CD4-positive, alpha-beta T cell treated with Interleukin-6 at 100 ng/mL for 8 hours (primary cell): ENCODE data around the gene TP53BP1.

Experiments
- DNase-seq: peaks from one replicate; pipeline ENCODE4 v3.0.0-alpha.2; 2020; ENCODE audit warnings: mixed read lengths, low spot score

The TP53BP1 gene

DNA sequence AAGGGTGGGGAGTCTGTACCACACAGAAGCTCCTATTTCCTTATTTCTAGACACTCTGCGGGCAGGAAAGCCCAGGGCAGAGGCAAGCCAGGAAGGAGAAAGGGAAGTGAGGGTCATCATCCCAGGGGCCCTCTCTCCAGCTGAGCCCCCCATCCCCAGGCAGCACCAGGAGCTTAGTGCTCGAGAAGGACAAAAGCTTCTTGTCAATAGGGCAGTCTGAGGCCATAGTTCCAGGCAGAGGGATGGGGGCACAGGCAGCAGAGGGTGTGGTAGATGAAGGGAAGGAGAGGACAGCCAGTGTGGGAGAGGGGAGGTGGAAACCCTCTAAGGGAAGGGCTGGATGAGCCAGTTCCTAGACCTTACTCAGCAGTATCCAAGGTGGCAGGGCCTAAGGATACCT, 27.2 kb upstream of the TP53BP1 start:
- DNase-seq: no peak

DNA sequence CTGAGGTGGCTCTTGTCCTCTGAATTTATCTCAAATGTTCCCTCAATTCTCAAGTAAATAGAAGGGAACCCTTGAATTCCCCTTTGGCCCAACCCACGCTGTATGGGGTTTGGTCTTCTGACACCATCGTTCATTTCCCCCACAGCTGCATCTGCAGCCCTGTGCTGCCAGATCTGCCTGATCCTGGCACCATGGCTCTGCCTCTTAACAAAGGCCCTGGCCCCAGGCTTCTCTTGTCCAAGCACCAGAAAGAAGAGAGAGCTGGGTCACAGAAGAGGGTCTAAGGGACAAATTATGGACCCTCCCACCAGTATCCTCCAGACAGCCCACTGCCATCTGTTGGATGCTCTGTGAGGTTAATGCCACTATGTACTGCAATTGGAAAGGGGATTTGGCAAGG, 26.2 kb upstream of the TP53BP1 start:
- DNase-seq: no peak

DNA sequence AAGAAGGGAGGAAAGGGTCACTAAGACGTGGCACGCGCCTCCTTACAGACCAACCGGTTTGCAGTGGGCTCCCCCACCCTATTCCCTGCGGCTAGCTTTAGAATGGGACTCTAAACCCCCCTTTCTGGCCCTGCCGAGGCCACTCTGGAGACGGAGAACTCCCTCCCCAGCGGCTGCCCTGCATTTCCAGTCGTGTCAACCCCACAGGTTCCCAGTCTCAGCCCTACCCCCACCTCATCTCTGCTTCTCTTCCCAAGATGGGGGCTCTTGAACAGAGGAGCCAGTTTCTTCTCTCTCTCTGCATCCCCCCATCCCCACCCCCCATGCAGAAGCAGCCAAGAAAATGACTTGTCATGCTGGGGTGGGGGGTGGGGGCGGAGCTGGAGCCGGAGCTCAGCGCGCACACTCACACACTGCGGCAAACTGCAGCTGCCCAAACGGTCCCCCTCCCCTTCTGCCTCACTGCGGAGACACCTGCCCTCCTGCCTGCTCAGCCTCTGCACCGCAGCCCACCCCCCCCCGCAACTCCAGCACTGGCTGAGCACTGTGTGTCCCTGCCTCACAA, 25.3 kb upstream of the TP53BP1 start:
- DNase-seq: no peak

DNA sequence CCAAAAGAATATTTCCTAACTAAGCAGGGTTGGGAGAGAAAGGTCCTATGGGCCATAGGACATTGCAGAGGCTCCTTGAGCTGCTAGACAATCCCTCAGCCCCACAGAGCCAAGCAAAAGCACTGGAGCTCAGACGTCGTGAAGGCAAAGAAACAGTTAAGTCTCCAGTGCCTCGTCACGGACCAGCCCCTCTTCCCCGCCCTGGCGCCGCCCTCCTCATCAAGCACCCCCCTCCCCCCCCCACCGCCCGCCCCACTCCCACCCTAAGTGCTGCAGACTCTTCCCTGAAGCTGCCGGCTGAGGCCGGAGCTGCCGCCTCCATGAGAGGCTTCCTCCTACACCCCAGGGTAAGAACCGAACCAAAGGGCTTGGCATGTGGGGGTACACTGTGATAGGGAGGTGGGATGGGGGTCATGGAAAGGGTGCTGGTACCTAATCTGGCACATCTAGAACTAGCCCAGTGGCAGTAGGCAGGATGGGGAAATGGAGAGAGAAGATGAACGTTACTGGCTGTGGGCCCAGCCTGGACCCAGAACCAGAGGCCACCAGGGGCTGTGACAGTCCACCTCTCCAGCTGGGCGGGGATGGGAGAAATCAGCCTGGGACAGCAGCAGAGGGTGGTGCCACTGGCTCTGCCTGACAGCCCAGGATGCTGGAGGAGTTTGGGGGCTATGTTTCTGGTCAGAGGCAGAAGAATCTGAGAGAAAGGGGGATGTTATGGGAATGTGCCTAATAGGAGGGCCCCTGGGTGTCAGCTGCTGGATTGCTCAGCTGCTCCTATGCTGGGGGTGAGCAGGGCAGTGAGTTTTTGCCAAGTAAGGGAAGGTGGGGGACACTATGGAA, 24.6 kb upstream of the TP53BP1 start, which contains the start of gene MAP1A:
Gene MAP1A, plus strand, starts transcription at position 255 of the 843 bp plus-strand sequence. CDS start 3,866 bp downstream, outside the sequence.
- no peak for DNase-seq

DNA sequence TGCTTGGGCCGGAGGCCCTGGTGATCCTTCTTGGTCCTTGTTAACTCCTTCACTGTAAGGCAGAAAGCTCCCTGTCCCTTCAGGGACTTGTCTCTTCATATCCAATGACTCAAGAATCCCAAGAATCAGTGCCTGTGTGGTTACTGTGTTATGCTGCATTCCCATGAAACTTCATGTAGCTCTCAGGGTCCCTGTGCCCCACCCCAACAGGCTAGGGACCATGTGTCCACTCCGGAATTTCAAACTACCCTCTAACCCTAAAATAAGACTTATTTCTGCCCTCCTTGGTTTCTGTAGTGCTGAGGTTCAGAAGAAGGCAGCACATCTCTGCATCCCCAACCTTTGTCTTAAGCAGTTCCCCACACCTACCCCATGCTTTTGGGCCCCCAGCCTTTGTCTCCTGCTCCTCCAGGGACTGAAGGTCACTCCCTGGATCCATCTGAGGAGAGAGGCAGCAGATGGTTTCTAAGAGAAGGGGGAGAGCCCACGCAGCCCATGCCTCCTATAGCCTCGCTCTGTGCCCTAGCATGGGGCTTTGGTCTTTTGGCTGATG, 23.9 kb upstream of the TP53BP1 start:
- no peak for DNase-seq

DNA sequence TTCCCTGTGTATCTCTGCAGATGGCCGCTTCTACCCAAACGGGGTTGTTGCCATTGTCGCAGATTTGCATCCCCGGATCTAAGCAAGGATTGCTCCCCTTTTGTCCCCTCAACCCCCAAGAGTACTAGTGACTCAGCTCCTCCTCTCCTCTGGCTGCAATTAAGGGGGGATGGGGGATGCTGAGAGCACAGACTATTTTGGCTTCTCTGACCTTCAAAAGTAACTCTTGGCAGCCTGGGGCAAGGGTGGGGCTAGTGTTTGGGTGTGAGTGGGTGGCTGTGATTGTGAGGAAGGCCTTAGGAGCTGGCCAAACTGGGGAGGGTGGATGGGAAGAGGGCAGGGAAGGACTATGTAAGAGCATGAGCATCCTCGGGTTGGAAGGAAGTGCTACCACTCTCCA, 23.2 kb upstream of the TP53BP1 start:
- no peak for DNase-seq

DNA sequence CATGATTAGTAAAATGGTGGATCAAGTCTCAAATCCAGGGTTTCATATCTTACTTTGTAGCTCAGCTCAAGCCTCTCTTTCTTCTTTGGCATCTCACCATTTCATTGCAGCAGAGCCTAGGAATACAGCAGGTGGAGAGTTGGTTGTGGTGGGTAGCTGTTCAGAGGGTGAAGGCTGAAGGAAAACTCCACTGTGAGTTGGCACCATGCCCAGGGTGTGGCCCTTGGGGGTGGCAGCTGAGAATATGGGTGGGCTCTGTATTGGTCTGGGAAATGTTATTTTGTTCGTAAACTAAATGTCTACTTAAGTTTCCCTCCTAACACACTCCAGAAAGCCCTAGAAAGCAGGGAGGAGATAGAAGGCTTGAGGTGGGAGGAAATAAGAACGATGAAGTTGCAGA, 22.8 kb upstream of the TP53BP1 start:
- no peak for DNase-seq

DNA sequence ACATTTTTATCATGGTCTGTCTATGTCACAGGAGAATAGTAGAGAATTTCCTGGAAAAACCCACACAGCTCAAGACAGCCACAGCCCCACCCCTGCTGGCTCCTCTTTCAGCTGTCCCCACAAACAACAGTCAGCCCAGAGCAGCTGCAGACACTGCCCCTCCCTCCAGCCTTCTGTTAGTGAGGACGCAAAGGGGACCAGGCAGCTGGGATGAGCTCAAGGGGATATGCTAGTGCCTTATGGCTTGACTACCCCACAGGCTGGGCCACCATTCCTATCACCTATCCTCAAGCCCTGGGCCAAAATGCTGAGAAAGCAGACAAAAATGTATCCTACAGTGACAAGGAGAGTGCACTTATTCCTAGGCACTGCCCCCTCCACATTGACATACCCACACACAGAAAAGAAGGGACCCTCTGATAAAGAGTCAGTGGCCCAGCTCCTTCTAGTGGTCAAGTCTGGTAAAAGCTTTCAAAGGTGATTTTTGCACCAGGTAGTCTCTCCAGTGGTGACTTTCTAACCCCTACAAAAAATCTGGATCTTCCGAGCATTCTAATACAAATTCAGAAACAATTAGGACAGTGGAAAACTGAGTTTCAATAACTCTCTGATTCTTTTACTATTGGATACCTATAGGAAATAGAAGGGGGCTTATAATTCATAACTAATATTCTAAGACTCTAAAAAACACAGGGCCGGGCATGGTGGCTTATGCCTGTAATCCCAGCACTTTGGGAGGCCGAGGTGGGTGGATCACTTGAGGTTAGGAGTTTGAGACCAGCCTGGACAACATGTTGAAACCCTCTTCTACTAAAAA, 21.5 kb upstream of the TP53BP1 start:
- peak; percentile 28 for DNase-seq

DNA sequence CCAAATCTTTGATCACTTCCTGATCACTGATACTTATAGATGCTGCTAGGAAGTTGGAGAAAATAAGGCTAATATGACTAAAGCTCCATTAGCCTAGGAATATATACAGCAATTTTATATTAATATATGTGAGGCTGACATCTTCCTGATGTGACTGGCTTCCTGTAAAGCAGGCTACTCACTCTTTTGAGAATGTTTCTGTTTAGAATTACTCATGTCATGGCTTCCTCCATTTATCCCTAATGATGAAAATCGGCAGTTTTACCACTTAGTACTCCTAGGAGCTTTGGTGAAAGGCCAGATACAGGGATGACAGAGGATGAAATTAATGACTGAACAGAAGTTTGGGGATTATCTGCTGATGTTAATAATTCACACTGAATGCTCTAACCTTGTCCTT, 20.6 kb upstream of the TP53BP1 start:
- no peak for DNase-seq

DNA sequence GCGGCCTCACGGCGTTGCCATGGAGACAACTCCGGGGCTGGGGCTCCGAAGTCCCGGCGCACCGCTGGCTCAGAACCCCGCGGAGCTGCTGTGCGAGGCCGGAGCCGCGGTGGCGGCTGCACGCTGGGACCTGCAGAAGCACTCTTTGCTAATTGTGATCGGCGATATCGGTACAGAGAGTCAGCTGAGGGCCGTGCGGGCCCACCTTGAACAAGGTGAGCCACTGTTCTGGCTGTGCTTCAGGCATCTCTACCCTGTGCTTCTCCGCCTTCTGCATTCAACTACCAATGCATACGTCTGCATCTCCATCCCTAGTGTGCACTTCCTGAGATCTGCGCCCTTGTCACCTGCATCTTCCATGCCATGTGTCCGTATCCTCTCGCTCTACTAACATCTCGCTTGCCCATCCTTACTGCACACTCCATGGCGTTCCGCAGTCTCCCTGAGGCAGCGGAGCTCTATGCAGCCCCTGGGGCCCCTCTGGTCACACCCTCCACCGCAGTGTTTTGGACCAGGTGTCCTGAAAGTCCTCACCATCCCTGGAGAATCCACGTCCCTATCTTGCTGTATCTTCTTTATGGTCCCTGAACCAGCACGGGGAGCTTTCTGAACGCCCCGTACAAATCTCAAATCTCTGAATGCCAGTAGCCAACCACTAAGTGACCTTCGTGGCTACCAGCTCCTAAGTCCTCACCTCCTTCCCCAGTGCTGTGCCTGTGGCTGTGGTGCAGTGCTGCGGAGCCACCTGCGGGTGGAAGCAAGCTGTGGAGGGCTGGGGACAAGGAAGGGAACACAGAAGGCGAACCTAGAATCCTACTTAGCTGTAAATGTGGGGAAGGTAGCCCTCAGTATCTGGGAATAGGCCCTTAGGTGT, 18.3 kb upstream of the TP53BP1 start:
- DNase-seq: peak; percentile 14

DNA sequence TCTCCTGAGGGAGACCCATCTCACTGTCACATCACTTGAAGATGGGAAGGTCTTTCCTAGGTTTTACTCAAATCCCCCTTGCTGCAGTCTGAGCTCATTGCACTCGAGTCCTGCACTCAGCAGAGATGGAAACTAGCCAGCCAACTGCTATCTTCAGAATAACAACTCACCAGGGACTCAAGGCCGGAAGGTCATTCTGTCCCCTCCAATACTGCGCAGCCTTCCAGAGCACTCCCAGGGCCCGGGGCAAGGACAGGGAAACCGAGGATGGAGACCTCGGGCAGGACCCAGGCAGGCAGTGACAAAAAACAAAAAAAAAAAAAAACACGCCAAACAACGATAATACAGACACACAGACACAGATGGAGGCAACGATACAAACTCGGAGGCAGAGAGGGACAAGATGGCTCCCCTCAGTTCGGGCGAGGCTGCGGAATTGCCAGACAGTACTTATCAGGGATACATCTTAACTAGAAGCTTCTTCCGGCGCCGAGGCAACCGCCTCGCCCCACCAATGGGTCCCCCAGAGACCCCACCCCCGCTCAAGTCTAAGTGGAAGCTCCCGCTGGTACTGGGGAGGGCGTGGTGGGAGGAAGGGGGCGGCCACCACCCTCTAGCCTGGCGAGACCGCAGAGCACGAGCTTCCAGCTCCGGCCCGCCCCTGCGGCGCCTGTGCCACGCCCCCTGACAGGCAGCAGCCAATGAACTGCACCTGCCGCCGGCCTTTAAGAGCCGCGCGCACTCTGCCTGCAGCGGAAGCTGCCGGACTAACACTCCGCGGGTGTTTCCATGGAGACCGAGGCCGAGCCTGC, 17.4 kb upstream of the TP53BP1 start:
- DNase-seq: peak; percentile 98

DNA sequence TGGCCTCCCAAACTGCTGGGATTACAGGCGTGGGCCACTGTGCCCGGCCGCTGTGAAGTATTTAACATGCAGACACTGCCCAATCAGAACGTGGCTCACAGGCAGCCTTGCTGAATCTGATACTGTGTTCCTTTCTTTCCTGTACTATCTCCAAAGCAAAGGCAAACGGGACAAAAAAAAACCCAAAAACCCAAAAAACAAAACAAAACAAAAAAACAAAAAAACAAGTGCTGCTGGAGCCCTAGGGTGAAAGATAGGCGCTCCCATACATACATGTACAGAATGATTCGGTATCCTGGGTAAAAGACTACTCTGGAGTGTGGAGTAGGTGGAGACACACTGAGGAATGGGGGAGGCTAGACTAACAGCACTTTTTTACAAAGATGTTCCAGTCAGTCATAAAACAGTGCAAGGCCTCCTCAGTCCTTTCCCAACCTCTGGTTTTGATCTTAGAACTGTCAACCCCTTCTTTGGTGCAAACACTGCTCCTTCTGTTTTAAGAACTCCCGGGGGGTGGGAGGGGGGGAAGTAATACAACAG, 16.8 kb upstream of the TP53BP1 start:
- no peak for DNase-seq

DNA sequence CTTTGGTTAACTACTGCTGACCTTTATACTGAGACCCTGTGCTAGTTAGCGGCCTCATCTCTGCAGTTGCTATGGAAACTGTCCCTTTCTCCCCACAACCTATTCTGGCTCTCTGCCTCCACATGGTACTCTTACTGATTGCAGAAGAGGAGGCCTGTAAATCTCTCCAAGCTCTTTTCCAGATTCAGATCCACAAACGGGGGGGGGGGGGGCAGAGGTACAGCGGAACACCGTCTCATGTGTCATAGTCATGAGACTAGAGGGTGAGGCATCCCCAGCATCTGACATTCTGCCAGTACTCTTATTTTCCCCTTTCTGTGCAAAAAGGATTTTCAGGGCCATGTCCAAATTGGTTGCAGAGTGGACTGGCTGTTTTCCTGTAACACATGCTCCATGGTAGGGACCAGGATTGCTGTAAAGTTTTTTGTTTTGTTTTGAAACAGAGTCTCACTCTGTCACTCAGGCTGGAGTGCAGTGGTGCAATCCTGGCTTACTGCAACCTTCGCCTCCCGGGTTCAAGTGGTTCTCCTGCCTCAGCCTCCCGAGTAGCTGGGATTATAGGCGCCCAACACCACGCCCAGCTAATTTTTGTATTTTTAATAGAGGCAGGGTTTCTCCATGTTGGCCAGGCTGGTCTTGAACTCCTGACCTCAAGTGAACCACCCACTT, 16.2 kb upstream of the TP53BP1 start:
- no peak for DNase-seq

DNA sequence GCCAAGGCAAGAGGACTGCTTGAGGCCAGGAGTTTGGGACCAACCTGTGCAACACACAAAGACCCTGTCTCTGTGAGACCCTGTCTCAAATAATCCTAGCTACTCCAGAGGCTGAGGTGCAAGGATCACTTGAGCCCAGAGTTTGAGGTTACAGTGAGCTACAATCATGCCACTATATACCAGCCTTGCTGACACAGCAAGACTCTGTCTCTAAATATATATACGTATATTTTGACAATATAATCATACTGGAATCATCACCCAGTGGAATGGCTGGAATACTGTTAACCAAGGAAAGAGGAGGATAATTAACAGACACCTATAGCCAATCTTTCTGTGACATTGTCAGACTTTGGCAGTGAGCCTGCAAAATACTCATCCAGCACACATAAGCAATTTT, 15.5 kb upstream of the TP53BP1 start:
- no peak for DNase-seq

DNA sequence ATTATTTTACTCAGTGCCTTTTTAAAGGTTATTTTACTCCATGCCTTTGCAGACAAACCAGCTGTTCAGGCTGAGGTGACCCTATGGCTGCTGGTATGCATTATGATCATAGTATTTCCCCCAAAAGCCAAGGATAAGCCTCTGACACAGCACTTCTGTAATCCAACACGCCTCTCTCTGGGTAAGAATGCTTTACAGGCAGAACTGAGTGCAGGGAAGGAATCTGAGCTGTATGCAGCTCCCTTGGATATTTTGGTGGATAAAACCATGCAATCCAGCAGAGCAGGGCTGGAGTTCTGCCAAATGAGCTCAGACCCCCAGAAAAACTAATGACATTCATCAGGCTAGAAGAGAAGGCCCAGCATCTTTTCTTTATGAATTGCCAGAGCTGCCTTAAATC, 12.8 kb upstream of the TP53BP1 start:
- no peak for DNase-seq

DNA sequence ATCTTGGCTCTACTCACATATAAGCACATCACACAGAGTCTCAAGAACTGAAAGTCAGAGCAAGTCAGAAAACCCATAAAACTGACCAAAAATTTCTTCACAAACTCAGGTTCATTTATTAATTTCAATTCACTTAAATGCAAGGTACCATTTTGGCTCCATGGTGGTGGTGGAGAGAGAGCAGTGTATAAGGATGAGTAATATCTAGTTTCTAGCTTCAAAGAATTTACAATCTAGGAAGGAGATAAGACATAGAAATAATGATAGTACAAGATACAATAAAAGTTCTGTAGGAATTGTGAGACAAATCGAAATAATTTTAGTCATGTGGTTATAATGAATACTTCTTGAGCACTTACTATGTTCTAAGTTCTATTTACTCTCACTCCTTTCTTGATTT, 6.7 kb upstream of the TP53BP1 start:
- no peak for DNase-seq

DNA sequence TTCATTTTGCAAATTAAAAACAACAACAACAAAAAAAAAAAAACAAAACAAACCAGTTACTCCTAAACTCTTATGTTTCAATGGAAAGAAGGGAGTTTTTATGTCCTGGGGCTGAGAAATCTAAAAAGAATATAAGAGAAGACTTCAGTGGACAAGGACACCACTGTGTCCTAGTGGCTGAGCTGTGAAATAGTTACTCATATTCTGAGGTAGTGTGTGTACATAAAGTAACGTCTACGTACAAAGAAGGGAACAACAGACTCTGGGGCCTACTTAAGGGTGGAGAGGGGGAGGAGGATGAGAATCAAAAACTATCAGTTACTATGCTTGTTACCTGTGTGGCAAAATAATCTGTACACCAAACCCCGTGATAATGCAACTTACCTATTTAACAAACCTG, 6.0 kb upstream of the TP53BP1 start:
- no peak for DNase-seq

DNA sequence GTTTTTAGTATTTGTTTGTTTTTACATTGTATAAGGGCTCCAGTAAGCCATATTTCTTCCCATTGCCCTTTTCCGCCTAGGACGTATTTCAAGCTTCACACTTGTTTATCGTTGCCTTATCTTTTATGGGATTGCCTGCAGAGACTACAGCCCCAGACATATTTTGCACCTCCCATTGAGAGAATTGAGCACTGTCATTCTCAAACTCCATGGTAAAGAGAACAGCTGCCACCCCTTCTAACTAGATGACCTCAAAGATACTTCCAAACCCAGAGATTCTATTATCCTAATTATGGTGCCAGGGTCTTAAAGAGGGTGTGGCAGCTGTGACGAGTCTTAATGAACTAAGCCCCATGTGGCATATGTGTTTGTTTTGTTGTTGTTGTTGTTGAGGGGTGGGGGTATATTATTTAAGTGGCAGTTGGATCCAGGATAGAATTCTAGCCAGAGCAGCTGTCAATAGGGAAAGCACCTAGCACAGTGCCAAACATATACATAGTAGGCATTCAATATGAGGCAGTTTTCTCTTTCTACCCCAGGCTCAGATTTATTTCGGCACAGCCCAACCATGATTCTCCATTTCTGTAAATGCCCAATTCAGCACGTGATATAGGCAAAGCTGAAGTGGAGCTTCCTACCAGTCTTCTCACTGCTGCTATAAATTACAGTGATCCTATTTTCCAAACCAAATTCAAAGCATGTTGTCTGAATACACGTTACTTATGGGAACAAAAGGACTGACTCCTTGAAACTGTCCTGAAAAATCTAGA, 932 bp upstream of the TP53BP1 start:
- no peak for DNase-seq

DNA sequence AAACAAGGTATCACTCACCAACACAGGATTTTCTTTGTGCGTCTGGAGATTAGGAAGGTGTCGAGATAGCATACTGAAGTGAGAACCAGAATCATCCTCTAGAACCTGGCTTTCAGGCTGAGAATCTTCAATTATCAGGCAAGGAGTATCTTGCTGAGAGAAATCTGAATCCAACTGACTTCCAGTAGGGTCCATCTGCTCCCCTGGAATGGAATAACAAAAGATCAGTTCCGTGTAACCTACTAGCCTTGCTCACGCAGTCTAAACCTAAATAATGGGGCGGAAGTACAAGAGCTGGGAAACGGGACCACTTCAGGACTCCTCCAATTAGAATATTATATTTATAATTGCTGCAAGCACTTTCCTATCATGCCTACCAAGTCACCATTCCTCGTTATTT, 690 bp downstream of the TP53BP1 start:
- no peak for DNase-seq
